ACHN (cell line): ENCODE data around the gene ZSCAN23.
"Not testable (repeated sequence)": the region's sequence is repeated elsewhere in the genome, so short reads cannot be mapped to it uniquely, and the experiment has no call there.

Experiments
- DNase-seq: peaks from one replicate; pipeline ENCODE4 v3.0.0-alpha.2; 2015
- in situ Hi-C: cut with HindIII; loops from 2 replicates; pipeline ENCODE4 v1.10.0; 2017; ENCODE audit warnings: low sequenced_read_pairs, low pct_ligation_motif_present, low pct_unique_long_range_greater_than_20kb

The ZSCAN23 gene

GRCh38 chr6:28446818-28447511 lies 3.7 kb upstream of the ZSCAN23 start:
- in situ Hi-C loops: no loop called here
- DNase-seq: no peak

- in situ Hi-C loops, DNase-seq: not testable (repeated sequence)
Measured at GRCh38 chr6:28444759-28445158, 1.5 kb upstream of the ZSCAN23 start.

GRCh38 chr6:28442586-28442985 lies 705 bp downstream of the ZSCAN23 start:
- in situ Hi-C loops: no loop called here
- no peak for DNase-seq

- DNase-seq: no peak
- in situ Hi-C loops: no loop called here
Measured at GRCh38 chr6:28436404-28436803, 6.9 kb downstream of the ZSCAN23 start.

GRCh38 chr6:28433119-28433518 lies 10.2 kb downstream of the ZSCAN23 start:
- in situ Hi-C loops: no loop called here
- DNase-seq: no peak

- no peak for DNase-seq
- in situ Hi-C loops: no loop called here
Measured at GRCh38 chr6:28429781-28430180, 13.5 kb downstream of the ZSCAN23 start.

GRCh38 chr6:28425944-28426541 lies 17.2 kb downstream of the ZSCAN23 start:
- in situ Hi-C loops: no loop called here
- no peak for DNase-seq

GRCh38 chr6:28424163-28424562 lies 19.1 kb downstream of the ZSCAN23 start:
- in situ Hi-C loops: no loop called here
- DNase-seq: no peak

- in situ Hi-C loops: no loop called here
- no peak for DNase-seq
Measured at GRCh38 chr6:28423546-28423945, 19.7 kb downstream of the ZSCAN23 start.

- DNase-seq: no peak
- in situ Hi-C loops: no loop called here
Measured at GRCh38 chr6:28413681-28414080, 29.6 kb downstream of the ZSCAN23 start.

GRCh38 chr6:28410767-28411166 lies 32.5 kb downstream of the ZSCAN23 start:
- no peak for DNase-seq
- in situ Hi-C loops: no loop called here

- in situ Hi-C loops: no loop called here
- no peak for DNase-seq
Measured at GRCh38 chr6:28408076-28408802, 35.1 kb downstream of the ZSCAN23 start.

GRCh38 chr6:28407401-28407800 lies 35.9 kb downstream of the ZSCAN23 start:
- in situ Hi-C loops: no loop called here
- DNase-seq: no peak

GRCh38 chr6:28403923-28404322 lies 39.4 kb downstream of the ZSCAN23 start:
- not testable (repeated sequence) for DNase-seq

GRCh38 chr6:28402197-28402596 lies 41.1 kb downstream of the ZSCAN23 start:
- in situ Hi-C loops: no loop called here
- DNase-seq: no peak

More at GRCh38 chr6:28403923-28404322, 39.4 kb downstream of the ZSCAN23 start:
- in situ Hi-C loops: not testable (repeated sequence)

- DNase-seq: no peak
- in situ Hi-C loops: no loop called here
Measured at GRCh38 chr6:28401172-28401571, 42.1 kb downstream of the ZSCAN23 start.

GRCh38 chr6:28400122-28400451 lies 43.2 kb downstream of the ZSCAN23 start:
- no peak for DNase-seq
- in situ Hi-C loops: no loop called here

- in situ Hi-C loops: no loop called here
- DNase-seq: peak; percentile 85
Measured at GRCh38 chr6:28399350-28400121, 43.8 kb downstream of the ZSCAN23 start, which contains the start of gene ZSCAN12. Gene ZSCAN12, minus strand, starts transcription at chr6:28399747. Its CDS starts 1,342 bp downstream, at chr6:28398405.

GRCh38 chr6:28395918-28396317 lies 47.4 kb downstream of the ZSCAN23 start:
- DNase-seq: no peak
- in situ Hi-C loops: no loop called here
